Stimulated activated CD4-positive, alpha-beta T cell treated with anti-CD3 and anti-CD28 coated beads, Interleukin-4, amount 100 ng/mL, for 48 hours (primary cell): ENCODE results near the gene STK35.

Source experiments
- DNase-seq, 2 donors: peaks; one replicate each; pipeline ENCODE4 v3.0.0-alpha.2; 2020; ENCODE audit warnings: low read depth in 2 of 2

Gene STK35

GRCh38 chr20:2135013-2135412 lies 33.4 kb downstream of the STK35 start:
- no peak for DNase-seq

- DNase-seq, result no peak
Measured at GRCh38 chr20:2136275-2136674, 34.6 kb downstream of the STK35 start.

GRCh38 chr20:2137552-2138201 lies 36.0 kb downstream of the STK35 start:
- no peak for DNase-seq

- no peak for DNase-seq
Measured at GRCh38 chr20:2138396-2138795, 36.8 kb downstream of the STK35 start.

GRCh38 chr20:2139250-2139649 lies 37.6 kb downstream of the STK35 start:
- DNase-seq, result no peak

GRCh38 chr20:2139736-2140135 lies 38.1 kb downstream of the STK35 start:
- DNase-seq, result no peak

GRCh38 chr20:2140561-2140960 lies 38.9 kb downstream of the STK35 start:
- no peak for DNase-seq

- DNase-seq, result no peak
Measured at GRCh38 chr20:2141600-2142575, 40.3 kb downstream of the STK35 start.

- DNase-seq, result no peak
Measured at GRCh38 chr20:2142649-2143048, 41.0 kb downstream of the STK35 start.

- no peak for DNase-seq
Measured at GRCh38 chr20:2143594-2143993, 42.0 kb downstream of the STK35 start.

GRCh38 chr20:2144850-2145249 lies 43.2 kb downstream of the STK35 start:
- no peak for DNase-seq

- DNase-seq, result no peak
Measured at GRCh38 chr20:2145376-2145775, 43.7 kb downstream of the STK35 start.

GRCh38 chr20:2146080-2146867 lies 44.6 kb downstream of the STK35 start:
- no peak for DNase-seq

- no peak for DNase-seq
Measured at GRCh38 chr20:2149507-2149906, 47.9 kb downstream of the STK35 start.

- DNase-seq, result no peak
Measured at GRCh38 chr20:2150660-2151059, 49.0 kb downstream of the STK35 start.

GRCh38 chr20:2151858-2152281 lies 50.2 kb downstream of the STK35 start:
- no peak for DNase-seq

GRCh38 chr20:2152317-2152716 lies 50.7 kb downstream of the STK35 start:
- DNase-seq, result no peak

GRCh38 chr20:2153326-2153725 lies 51.7 kb downstream of the STK35 start:
- no peak for DNase-seq

- no peak for DNase-seq
Measured at GRCh38 chr20:2156224-2156623, 54.6 kb downstream of the STK35 start.

GRCh38 chr20:2156666-2157624 lies 55.3 kb downstream of the STK35 start:
- no peak for DNase-seq
